Tibial nerve (tissue), 4 donors: Measurements from ENCODE around the gene BEND2.

ENCODE experiments used
- CTCF ChIP-seq, 5 experiments: fragments of 200-600 bp in 3 of 5; fragments of 450-650 bp in 2 of 5; sonication (generic) in 3 of 5; IDR thresholded peaks; one replicate each; pipeline ENCODE4 v1.5.1; 2016 to 2019; ENCODE audit warnings: antibody characterized with exemption in 5 of 5, mild to moderate bottlenecking in 3 of 5, moderate library complexity in 2 of 5
- EP300 ChIP-seq, 2 donors: sonication (generic); formaldehyde crosslinking; IDR thresholded peaks; one replicate each; pipeline ENCODE4 v1.6.1; 2017; ENCODE audit warnings: antibody characterized with exemption in 2 of 2, mild to moderate bottlenecking in 1 of 2
- POLR2A ChIP-seq, 2 donors: fragments of 450-650 bp; IDR thresholded peaks; one replicate each; pipeline ENCODE4 v1.6.1; 2017; ENCODE audit warnings: antibody characterized with exemption in 2 of 2, mild to moderate bottlenecking in 2 of 2, moderate library complexity in 2 of 2

- TF ChIP-seq CTCF (IDR thresholded peaks at IDR 0.05) = no peak
- TF ChIP-seq POLR2A (IDR thresholded peaks at IDR 0.05) = no peak
- no peak for TF ChIP-seq EP300 (IDR thresholded peaks at IDR 0.05)
Observed at GRCh38 chrX:18158963-18159362, 61.7 kb downstream of the BEND2 start.
